NCI-H345 (cell line): ENCODE results near the gene CTNND1.
A peak's percentile ranks its signal among the peaks of the same experiment; 100 is the strongest.

Experiments used
- DNase-seq: peaks from one replicate; lab custom pipeline; 2025; lab: John Stamatoyannopoulos, UW

The CTNND1 gene

DNA sequence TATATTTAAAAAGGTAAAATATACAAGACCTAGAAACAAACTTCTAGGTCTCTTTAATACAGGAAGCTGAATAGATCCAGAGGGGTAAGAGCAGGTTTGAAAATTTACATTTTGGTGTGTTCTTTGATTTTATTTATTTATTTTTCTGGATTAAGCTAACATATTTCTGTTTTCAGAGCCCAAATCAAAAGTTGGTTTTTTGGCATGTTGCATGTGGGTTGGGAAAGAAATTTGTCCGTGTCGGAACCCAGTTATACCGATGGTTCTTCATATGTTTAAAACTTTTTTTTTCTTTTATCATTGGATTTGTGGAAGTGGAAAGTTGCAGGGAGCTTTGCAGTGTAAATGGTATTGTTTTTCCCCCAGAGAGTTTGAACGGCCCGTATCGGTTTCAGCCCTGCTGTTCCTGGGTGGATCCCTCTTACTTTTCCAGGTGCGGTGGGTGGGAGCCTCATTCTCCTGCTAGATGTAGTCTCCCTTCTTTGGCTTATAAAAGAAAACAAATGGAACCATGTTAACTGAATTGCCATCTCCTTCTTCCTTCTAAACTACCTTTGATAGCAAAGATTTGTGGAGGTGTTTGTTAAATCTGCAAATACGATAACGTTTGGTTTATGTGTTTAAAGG, 746 bp downstream of the CTNND1 start:
- DNase-seq = no peak

DNA sequence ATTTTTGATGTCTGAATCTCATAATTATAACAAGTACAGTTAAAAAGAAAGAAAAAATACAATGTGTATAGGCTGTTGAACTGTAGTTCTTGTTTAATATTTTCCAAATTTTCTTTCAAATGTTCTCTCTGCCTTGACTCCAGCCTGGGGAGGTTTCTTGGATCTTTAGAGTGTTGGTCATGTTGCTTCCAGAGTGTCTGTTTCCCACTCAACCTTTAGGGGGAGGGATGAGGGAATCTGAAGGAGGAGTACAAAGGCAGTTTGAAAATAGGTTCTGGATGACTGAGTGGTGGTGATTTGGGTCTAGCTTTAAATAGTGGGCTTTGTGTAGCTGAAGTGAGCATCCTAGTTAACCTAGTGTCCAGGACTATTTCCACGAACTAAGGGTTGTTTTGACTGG, 2.0 kb downstream of the CTNND1 start:
- no peak for DNase-seq

GRCh38 chr11:57764021-57764420, 2.4 kb downstream of the CTNND1 start:
- no peak for DNase-seq

GRCh38 chr11:57764566-57764965, 3.0 kb downstream of the CTNND1 start:
- DNase-seq = no peak

DNA sequence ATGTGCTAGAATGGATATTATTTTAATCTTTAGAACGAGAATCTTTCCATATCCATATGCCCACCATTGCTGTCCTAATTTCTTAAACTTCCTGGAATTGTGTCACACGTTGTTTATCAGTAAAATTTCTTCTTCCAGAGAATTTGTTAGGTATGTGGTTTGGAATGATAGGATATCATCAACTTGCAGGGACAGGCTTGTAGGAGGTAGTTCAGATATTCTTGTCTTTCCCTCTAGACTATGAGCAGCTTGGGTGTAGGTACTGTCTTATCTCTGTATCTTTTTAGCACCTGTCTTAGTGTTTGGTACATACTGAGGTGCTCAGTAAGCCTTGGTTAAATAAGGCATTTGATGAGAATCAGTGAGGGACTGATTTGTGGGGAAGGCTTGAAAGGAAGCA, 3.4 kb downstream of the CTNND1 start:
- no peak for DNase-seq

- DNase-seq = no peak
These were observed 9.2 kb downstream of the CTNND1 start for GRCh38 chr11:57770793-57771192.

GRCh38 chr11:57771365-57771764, 9.8 kb downstream of the CTNND1 start:
- DNase-seq = no peak

DNA sequence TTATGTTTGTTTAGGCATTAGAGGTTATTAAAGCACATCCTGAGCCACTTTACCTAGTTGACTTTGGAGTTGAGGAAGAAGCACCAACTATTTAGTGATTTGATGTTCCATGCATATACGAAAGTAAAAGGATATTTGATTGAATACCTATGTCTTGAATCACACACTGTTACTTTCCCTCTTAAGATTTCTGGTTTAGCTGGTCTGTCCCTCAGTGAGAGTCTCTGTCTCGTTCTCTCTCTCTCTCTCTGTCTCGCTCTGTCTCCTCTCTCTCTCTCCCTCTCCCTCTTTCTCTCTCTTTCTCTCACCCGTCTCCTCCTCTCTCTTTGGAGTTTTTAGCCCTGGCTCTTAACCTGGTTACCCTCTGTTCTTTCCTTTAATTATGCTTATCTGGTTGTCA, 11.0 kb downstream of the CTNND1 start:
- no peak for DNase-seq

GRCh38 chr11:57773026-57773598, 11.5 kb downstream of the CTNND1 start:
- DNase-seq = no peak

DNA sequence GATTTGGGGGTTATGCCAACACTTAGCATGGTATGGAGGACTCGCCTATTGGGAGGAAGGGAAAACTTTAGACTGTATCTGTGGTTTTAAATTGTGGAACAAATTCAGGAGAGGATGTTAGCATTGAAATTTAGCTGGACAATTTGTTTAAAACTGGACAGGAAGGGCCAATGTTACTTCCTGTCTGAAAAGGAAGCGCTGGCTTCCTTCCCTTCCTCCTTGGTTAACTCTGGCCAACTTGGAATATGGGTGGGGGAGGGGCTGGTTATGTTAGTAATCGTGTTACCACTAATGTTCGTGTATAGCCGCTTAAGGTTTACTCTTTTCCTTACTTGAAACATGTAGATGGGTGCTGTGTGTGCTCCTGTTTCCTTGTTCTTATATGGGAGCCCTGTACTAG, 13.9 kb downstream of the CTNND1 start:
- no peak for DNase-seq

GRCh38 chr11:57776031-57776521, 14.5 kb downstream of the CTNND1 start:
- no peak for DNase-seq

- no peak for DNase-seq
These were observed 15.1 kb downstream of the CTNND1 start for GRCh38 chr11:57776577-57777210.

- DNase-seq = no peak
These were observed 16.3 kb downstream of the CTNND1 start for GRCh38 chr11:57777969-57778317.

DNA sequence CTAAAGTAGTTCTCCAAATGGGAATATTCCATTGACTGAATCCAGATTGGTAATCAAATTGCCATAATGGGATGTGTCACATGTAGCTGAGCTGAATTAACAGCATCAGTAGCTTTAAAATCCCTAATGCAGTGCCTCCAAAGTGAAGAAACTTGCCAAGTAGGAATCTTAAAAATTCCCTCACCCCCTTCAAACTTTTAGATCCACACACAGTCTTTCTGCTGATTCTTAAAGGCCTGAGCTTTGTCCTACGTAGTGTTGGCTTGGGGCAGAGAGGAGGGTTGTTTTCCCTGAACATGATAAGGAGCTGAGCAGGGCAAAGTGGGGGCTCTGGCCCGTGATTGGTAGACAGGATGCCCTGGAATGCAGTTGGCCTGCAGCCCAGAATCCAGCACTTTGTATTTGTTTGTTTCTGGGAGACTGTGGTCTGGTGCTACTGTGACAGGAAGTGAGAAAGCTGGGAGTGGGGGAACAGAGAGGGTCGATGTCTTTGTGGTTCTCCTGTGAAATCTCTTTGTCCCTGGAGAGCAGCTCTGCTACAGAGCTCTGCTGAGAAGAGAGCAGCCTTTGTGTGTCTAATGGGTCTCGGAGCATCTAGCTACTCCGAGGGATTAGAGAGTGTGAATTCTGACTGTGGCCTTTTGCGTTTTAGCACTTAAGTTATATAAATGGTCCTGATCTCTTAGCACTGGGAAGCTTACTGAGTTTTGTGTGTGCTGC, 16.9 kb downstream of the CTNND1 start:
- peak; percentile 50 for DNase-seq

DNA sequence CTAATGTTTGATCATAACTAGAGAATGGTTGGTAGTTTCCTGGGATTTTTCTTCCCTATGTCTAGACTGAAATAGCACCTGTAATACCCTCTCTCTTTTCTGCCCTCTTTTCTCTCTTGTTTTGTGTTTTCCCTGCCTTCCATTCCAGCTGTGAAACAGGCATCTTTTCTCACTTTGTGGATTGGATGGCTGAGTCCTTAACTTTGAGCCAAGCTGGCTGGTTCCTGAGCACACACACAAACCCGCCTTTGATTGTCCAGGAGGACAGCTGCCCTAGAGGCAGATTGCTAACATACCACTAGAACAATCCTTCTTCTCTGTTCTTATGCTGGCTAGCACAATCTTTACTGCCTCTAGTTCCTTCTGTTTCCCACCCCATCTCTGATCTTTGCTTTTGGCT, 17.7 kb downstream of the CTNND1 start:
- no peak for DNase-seq

DNA sequence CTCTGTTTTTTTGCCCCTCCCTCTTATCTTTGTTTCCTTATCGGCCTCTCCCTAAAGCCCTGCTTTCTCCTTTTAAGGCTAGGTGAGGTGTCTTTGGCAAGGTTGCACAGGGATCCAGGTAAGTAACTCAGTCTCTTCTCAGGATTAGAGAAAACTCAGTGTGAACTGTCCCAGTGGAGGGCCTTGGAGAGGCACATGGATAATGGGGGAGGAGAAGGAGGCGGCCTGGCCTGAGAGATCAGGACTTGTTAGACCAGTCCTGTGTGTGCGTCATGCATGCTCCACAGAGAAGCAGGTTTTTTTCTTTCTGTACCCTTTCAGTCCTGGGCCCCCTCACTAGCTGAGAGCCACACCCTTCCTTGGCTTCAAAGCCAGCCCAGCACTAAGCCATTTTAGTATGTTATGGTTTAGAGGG, 19.9 kb downstream of the CTNND1 start:
- DNase-seq = no peak

- DNase-seq = no peak
These were observed 23.5 kb downstream of the CTNND1 start for GRCh38 chr11:57785072-57785471.

DNA sequence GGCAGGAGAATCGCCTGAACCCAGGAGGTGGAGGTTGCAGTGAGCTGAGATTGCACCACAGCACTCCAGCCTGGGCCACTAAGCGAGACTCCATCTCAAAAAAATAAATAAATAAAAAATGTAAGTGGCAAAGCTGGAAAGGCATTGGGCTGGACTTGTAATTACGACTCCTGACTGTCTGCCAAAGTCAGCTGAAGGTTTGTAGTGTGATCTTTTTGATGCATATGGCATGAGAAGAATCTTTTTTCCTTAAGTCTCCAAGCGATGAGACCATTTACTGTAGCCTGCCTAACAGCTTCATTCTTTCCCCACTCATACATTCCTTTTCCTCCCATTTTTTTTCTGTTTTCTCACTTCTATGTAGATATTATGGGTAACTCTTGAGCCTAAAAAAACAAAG, 24.8 kb downstream of the CTNND1 start:
- no peak for DNase-seq

DNA sequence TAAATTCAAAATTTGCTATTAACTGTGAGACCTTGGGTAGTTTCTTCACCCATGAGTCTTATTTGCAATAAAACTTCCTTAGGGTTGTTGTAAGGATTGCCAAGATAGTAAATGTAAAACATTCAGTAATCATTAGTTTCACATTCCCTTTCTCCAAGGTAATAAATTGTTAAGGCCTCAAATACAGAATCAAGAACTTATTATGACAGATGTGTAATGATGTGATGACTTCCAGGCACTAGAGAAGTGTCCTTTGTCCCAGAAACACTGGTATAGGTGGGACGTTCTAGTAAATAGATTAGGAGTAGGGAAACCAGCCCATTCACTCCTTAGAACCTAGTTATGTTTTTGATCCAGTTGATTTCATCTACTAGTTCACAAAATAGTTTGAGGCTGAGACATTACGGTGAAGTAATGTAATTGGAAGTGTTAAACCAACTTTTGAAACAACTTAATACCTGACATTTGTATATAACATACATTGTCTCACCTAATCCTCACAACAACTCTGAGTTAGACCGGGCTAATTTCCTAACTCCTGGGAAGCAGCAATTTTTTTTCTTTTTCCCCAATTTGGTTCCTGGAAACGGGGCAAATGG, 25.5 kb downstream of the CTNND1 start:
- no peak for DNase-seq

DNA sequence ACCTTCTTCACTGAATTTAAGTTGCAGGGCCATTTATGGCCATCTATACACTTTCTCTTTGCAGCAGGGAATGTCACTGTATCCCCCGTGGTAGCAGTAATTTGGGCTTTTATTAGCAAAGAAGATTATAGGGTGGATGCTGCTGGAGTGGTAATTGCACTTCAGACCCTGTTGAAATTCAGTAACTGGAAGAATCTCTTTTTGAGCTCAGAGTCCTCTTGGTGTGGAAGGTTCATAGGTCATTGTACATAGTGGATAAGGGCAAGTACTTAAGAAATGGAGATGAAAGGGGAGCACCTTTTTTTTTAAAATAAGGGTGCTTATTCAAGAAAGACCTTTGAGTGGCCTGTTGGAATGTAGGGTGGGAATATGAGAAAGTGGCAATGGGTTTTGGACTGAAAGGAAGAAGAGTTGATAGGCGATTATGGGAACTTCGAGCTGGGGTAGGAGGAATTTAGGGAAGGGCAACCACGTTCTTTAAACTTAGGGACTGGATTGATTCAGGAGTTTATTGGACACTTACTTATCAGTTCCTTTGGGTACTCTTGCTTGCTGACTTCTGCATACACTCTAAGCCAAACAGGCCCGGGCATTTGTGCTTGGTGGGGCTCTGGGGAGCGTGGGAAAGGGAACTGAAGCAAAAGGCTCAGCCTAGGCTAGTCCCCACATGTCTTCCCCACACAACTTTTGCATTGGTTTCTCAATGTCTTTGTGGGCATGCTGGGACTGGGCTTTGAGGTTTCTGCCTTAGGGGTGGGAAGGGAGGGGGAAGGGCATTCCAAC, 26.5 kb downstream of the CTNND1 start:
- DNase-seq = no peak

DNA sequence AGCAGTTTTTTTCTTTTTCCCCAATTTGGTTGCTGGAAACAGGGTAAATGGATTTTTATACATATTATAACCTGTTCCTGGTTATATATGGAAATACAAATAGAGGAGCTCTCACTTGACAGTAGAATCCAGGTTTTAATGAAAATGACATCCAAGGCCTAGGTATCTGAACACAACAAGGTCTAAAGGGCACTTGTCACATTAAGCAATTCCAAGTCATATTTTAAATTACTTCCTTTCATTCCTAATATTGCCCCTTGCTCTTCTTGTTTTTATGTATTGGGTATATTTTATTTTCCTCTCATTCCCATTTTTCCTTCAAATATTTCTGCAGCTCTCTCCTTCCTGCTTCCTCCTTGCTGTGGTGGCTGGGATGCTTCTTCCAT, 27.1 kb downstream of the CTNND1 start:
- DNase-seq = no peak
